ENCODE results near the gene SCNM1.

- TF ChIP-seq, protein P1, sequence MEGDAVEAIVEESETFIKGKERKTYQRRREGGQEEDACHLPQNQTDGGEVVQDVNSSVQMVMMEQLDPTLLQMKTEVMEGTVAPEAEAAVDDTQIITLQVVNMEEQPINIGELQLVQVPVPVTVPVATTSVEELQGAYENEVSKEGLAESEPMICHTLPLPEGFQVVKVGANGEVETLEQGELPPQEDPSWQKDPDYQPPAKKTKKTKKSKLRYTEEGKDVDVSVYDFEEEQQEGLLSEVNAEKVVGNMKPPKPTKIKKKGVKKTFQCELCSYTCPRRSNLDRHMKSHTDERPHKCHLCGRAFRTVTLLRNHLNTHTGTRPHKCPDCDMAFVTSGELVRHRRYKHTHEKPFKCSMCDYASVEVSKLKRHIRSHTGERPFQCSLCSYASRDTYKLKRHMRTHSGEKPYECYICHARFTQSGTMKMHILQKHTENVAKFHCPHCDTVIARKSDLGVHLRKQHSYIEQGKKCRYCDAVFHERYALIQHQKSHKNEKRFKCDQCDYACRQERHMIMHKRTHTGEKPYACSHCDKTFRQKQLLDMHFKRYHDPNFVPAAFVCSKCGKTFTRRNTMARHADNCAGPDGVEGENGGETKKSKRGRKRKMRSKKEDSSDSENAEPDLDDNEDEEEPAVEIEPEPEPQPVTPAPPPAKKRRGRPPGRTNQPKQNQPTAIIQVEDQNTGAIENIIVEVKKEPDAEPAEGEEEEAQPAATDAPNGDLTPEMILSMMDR (conservative IDR thresholded peaks at IDR 0.05; ENCODE audit: low read length) = no peak
- TF ChIP-seq EZH2phosphoT487 (IDR thresholded peaks at IDR 0.05; ENCODE audit: borderline replicate concordance, low read depth, low read length) = no peak
Observed at GRCh38 chr1:151193304-151193703, 27.4 kb downstream of the SCNM1 start.
